Testis (tissue), 2 donors: ENCODE results near the gene PTPRCAP.
"Not testable (repeated sequence)": the region's sequence is repeated elsewhere in the genome, so short reads cannot be mapped to it uniquely, and the experiment has no call there.

Source experiments
- CTCF ChIP-seq, 3 experiments: fragments of 450-650 bp in 2 of 3; fragments of 200-600 bp in 1 of 3; sonication (generic) in 1 of 3; IDR thresholded peaks; one replicate each; pipeline ENCODE4 v1.5.1; 2016 to 2019; ENCODE audit warnings: antibody characterized with exemption in 3 of 3, mild to moderate bottlenecking in 2 of 3, moderate library complexity in 1 of 3
- POLR2A ChIP-seq: fragments of 450-650 bp; IDR thresholded peaks from one replicate; pipeline ENCODE4 v1.6.1; 2017; ENCODE audit warnings: antibody characterized with exemption, mild to moderate bottlenecking, moderate library complexity

- TF ChIP-seq POLR2A; CTCF (IDR thresholded peaks at IDR 0.05): not testable (repeated sequence)
These were observed 48.4 kb upstream of the PTPRCAP start for GRCh38 chr11:67485873-67486361.
